Uterus (tissue), 2 donors: ENCODE data around the gene ARVCF.

Experiments
- POLR2A ChIP-seq, 2 donors: fragments of 450-650 bp; IDR thresholded peaks; one replicate each; pipeline ENCODE4 v1.6.1; 2016; ENCODE audit warnings: antibody characterized with exemption in 2 of 2, mild to moderate bottlenecking in 1 of 2, moderate library complexity in 1 of 2
- TF ChIP-seq, protein P1 (sequence below), 4 experiments: fragments of 200-600 bp in 2 of 4; fragments of 450-650 bp in 2 of 4; sonication (generic) in 2 of 4; IDR thresholded peaks; one replicate each; pipeline ENCODE4 v1.5.1; 2016 to 2019; ENCODE audit warnings: antibody characterized with exemption in 4 of 4, mild to moderate bottlenecking in 2 of 4, moderate library complexity in 1 of 4

DNA sequence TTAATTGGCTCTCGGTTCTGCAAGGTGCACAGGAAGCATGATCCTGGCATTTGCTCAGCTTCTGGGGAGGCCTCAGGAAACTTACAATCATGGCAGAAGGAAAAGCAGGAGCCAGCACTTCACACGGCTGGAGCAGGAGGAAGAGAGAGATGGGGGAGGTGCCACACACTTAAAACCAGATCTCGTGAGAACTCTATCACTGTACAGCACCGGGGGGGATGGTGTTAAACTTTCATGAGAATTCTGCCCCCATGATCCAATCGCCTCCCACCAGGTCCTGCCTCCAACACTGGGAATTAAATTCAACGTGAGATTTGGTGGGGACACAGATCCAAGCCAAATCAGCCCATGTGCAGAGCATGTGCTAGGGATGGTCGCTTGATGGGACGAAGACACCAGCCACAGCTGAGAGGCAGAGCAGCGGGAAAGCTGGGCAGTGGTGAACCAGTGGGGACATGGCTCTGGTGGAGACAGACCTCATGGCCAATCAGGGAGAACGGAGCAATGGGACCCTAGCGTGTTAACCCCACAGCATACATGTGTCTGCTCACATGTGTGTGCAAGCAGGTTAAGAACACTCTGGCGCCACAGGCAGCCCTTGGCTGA, 10.5 kb upstream of the ARVCF start:
- TF ChIP-seq, protein P1, sequence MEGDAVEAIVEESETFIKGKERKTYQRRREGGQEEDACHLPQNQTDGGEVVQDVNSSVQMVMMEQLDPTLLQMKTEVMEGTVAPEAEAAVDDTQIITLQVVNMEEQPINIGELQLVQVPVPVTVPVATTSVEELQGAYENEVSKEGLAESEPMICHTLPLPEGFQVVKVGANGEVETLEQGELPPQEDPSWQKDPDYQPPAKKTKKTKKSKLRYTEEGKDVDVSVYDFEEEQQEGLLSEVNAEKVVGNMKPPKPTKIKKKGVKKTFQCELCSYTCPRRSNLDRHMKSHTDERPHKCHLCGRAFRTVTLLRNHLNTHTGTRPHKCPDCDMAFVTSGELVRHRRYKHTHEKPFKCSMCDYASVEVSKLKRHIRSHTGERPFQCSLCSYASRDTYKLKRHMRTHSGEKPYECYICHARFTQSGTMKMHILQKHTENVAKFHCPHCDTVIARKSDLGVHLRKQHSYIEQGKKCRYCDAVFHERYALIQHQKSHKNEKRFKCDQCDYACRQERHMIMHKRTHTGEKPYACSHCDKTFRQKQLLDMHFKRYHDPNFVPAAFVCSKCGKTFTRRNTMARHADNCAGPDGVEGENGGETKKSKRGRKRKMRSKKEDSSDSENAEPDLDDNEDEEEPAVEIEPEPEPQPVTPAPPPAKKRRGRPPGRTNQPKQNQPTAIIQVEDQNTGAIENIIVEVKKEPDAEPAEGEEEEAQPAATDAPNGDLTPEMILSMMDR (IDR thresholded peaks at IDR 0.05): no peak
- TF ChIP-seq POLR2A (IDR thresholded peaks at IDR 0.05): no peak
